Panc1 (cell line): ENCODE data around the gene DNMT3A. TPM values are rescaled to one million over a fixed set of nuclear protein-coding genes. Genes with fewer than 3 reads are reported as not detected.

Source experiments
- ATAC-seq: fragments of 200-7000 bp; cut with Tn5 transposase; 2 replicates; pipeline ENCODE4 v1.9.1; 2020; ENCODE audit warnings: mild to moderate bottlenecking, moderate library complexity
- BruUV-seq: library from RNA; stranded (reverse); fragments of 400-500 nt; replicated peaks from 2 replicates; lab custom pipeline; 2021; lab: Mats Ljungman, UMichigan
- CTCF ChIA-PET: fragments of 300-600 bp; sonication (Branson Sonifier 250); formaldehyde crosslinking; loops from one replicate; lab custom pipeline; 2022; ENCODE audit warnings: antibody characterized with exemption; lab: Charles Lee
- POLR2A ChIA-PET: fragments of 300-600 bp; sonication (Branson Sonifier 250); formaldehyde crosslinking; loops from one replicate; lab custom pipeline; 2022; ENCODE audit warnings: antibody characterized with exemption; lab: Charles Lee
- DNase-seq: peaks from one replicate; pipeline ENCODE4 v3.0.0-alpha.2; 2010; ENCODE audit warnings: low read depth, low spot score
- H3K27ac ChIP-seq: 2 replicates; pipeline ENCODE4 v1.5.1; 2011; ENCODE audit warnings: mild to moderate bottlenecking, low read length, inconsistent platforms
- H3K27me3 ChIP-seq: fragments of 200-500 bp; sonication (Bioruptor generic); 2 replicates; pipeline ENCODE4 v1.6.0; 2014; ENCODE audit warnings: low read length, inconsistent platforms; ENCODE audit not compliant: control insufficient read depth, insufficient read depth
- H3K36me3 ChIP-seq: fragments of 200-500 bp; sonication (Bioruptor generic); 2 replicates; pipeline ENCODE4 v1.5.1; 2014; ENCODE audit warnings: inconsistent platforms, mild to moderate bottlenecking, low read length, moderate library complexity; ENCODE audit not compliant: control insufficient read depth, insufficient read depth
- H3K4me1 ChIP-seq: 2 replicates; pipeline ENCODE4 v1.5.1; 2011; ENCODE audit warnings: inconsistent platforms, mild to moderate bottlenecking, low read length, moderate library complexity; ENCODE audit not compliant: control insufficient read depth, insufficient read depth
- H3K4me3 ChIP-seq, 2 experiments: 2 replicates each; pipeline ENCODE4 v1.5.1; 2011 to 2012; ENCODE audit warnings: low read depth in 2 of 2, low read length in 2 of 2, mild to moderate bottlenecking in 2 of 2, inconsistent platforms in 1 of 2, moderate library complexity in 1 of 2
- H3K9me3 ChIP-seq: fragments of 200-500 bp; sonication (Bioruptor generic); 2 replicates; pipeline ENCODE4 v1.5.1; 2014; ENCODE audit warnings: low read depth, mild to moderate bottlenecking, inconsistent platforms, low read length, moderate library complexity; ENCODE audit not compliant: control insufficient read depth, insufficient read depth
- POLR2AphosphoS5 ChIP-seq: IDR thresholded peaks from 2 replicates; pipeline ENCODE4 v1.6.1; 2012; ENCODE audit warnings: mild to moderate bottlenecking, low read depth, low read length, moderate library complexity
- REST ChIP-seq, 2 experiments: IDR thresholded peaks; 2 replicates each; pipeline ENCODE4 v1.6.1; 2011 to 2012; ENCODE audit warnings: low read depth in 2 of 2, control low read depth in 1 of 2, low read length in 1 of 2, mild to moderate bottlenecking in 1 of 2, moderate library complexity in 1 of 2; ENCODE audit not compliant: insufficient read depth in 1 of 2
- SIN3A ChIP-seq: IDR thresholded peaks from 2 replicates; pipeline ENCODE4 v1.6.1; 2012; ENCODE audit warnings: low read depth, mild to moderate bottlenecking, low read length, moderate library complexity, borderline replicate concordance; ENCODE audit not compliant: insufficient read depth
- TCF7L2 ChIP-seq: IDR thresholded peaks from 2 replicates; pipeline ENCODE4 v1.6.1; 2011; ENCODE audit warnings: mild to moderate bottlenecking, low read depth, low read length, inconsistent platforms
- in situ Hi-C: cut with HindIII; loops from 2 replicates; pipeline ENCODE4 v1.10.0; 2016; ENCODE audit warnings: low sequenced_read_pairs, low pct_unique_long_range_greater_than_20kb
- intact Hi-C: fragments of 100-400 bp; cut with micrococcal nuclease; formaldehyde crosslinking; loops from one replicate; pipeline ENCODE4 v1.10.0; 2022; ENCODE audit not compliant: unreplicated experiment
- total RNA-seq: library from RNA; stranded (reverse); gene quantifications from one replicate; pipeline ENCODE4 v1.2.1, GENCODE V29; 2021; ENCODE audit not compliant: unreplicated experiment
- TF ChIP-seq, protein P1 (sequence below): fragments of 450-650 bp; IDR thresholded peaks from 2 replicates; pipeline ENCODE4 v1.5.1; 2017; ENCODE audit warnings: mild to moderate bottlenecking

The DNMT3A gene
- total RNA-seq, 1 experiment from 2014 or later: 29.3 TPM

- Histone ChIP-seq H3K36me3 (no peaks in the 10 kb centered on the region), H3K9me3 (no peaks in the 10 kb centered on the region), H3K27me3 (no peaks in the 10 kb centered on the region), H3K4me3 (peak overlapping the region; percentile 54 to 81), H3K4me1 (no peaks in the 10 kb centered on the region), H3K27ac (peak overlapping the region; percentile 80)
- ChIA-PET POLR2A (no interaction called here), CTCF (no interaction called here)
- DNase-seq (no peak), ATAC-seq (peak; percentile 95)
- no TSS peak for BruUV-seq
- in situ Hi-C loops (no loop called here), intact Hi-C loops (no loop called here)
- TF ChIP-seq REST (IDR thresholded peaks at IDR 0.05; ENCODE audit: insufficient read depth in 1 of 2, low read depth in 2 of 2, low read length in 1 of 2) (no peak), TCF7L2 (no peak), SIN3A (no peak), POLR2AphosphoS5 (peak; percentile 66)
- TF ChIP-seq, protein P1, sequence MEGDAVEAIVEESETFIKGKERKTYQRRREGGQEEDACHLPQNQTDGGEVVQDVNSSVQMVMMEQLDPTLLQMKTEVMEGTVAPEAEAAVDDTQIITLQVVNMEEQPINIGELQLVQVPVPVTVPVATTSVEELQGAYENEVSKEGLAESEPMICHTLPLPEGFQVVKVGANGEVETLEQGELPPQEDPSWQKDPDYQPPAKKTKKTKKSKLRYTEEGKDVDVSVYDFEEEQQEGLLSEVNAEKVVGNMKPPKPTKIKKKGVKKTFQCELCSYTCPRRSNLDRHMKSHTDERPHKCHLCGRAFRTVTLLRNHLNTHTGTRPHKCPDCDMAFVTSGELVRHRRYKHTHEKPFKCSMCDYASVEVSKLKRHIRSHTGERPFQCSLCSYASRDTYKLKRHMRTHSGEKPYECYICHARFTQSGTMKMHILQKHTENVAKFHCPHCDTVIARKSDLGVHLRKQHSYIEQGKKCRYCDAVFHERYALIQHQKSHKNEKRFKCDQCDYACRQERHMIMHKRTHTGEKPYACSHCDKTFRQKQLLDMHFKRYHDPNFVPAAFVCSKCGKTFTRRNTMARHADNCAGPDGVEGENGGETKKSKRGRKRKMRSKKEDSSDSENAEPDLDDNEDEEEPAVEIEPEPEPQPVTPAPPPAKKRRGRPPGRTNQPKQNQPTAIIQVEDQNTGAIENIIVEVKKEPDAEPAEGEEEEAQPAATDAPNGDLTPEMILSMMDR: no peak
Observed at GRCh38 chr2:25215948-25216679, 125.6 kb downstream of the DNMT3A start.

DNA sequence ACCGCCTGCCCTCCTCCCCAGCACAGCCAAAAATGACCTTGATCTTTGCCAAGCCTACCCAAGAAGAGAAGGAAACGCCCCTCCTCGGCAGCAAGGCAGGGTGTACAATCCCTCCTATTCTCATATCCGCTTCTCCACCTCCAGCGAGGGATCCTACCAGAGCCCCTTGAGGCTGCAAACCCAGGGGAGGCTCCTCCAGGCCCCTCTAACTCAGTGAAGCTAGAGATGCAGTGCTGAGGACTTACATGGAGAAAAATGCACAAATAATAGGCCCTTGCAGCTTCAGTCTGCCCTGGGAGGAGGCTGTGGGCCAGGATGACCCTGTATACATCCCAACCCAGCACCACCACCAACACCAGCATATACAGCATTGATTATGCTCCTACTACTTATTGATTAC is 126.5 kb downstream of the DNMT3A start:
- Histone ChIP-seq H3K9me3 (no peaks in the 10 kb centered on the region), H3K27ac (peak overlapping the region; percentile 62), H3K4me1 (no peaks in the 10 kb centered on the region), H3K27me3 (no peaks in the 10 kb centered on the region), H3K4me3 (peak overlapping the region; percentile 40 to 54), H3K36me3 (no peaks in the 10 kb centered on the region)
- DNase-seq (no peak), ATAC-seq (peak; percentile 26; the same call in 1 of the 2 replicates)
- intact Hi-C loops (no loop called here), in situ Hi-C loops (no loop called here)
- ChIA-PET CTCF (no interaction called here), POLR2A (interaction anchor here (0.5 kb wide), 1 partner anchor 26 kb away, joined by 3 read pairs; no protein-coding TSS in a partner anchor)
- TF ChIP-seq POLR2AphosphoS5 (no peak), SIN3A (no peak), TCF7L2 (no peak), REST (IDR thresholded peaks at IDR 0.05; ENCODE audit: insufficient read depth in 1 of 2, low read depth in 2 of 2, low read length in 1 of 2) (no peak)
- TF ChIP-seq, protein P1: no peak
- BruUV-seq: no TSS peak
